ENCODE measurements around the gene DLL4.

DLL4 gene

GRCh38 chr15:40931300-40932142 lies 2.4 kb downstream of the DLL4 start:
- DNase-seq, result no peak
- Histone ChIP-seq H3K4me3 (ENCODE audit: low read depth, low read length) (no peak overlapping the region), H3K9me3 (ENCODE audit: severe bottlenecking) (no peaks in the 10 kb centered on the region), H3K27ac (no peak overlapping the region), H3K27me3 (ENCODE audit: insufficient read depth, low read depth, severe bottlenecking) (no peaks in the 10 kb centered on the region), H3K36me3 (peaks cover 18% of the 10 kb centered on the region)
- TF ChIP-seq CTCF (IDR thresholded peaks at IDR 0.05; ENCODE audit: low read depth, low read length), result no peak

GRCh38 chr15:40932156-40932555 lies 3.0 kb downstream of the DLL4 start:
- Histone ChIP-seq H3K36me3 (peaks cover 20% of the 10 kb centered on the region), H3K4me3 (ENCODE audit: low read depth, low read length) (no peak overlapping the region), H3K27ac (no peak overlapping the region), H3K27me3 (ENCODE audit: insufficient read depth, low read depth, severe bottlenecking) (no peaks in the 10 kb centered on the region), H3K9me3 (ENCODE audit: severe bottlenecking) (no peaks in the 10 kb centered on the region)
- no peak for TF ChIP-seq CTCF (IDR thresholded peaks at IDR 0.05; ENCODE audit: low read depth, low read length)
- no peak for DNase-seq

- no peak for TF ChIP-seq CTCF (IDR thresholded peaks at IDR 0.05; ENCODE audit: low read depth, low read length)
- Histone ChIP-seq H3K4me3 (ENCODE audit: low read depth, low read length) (no peak overlapping the region), H3K27me3 (ENCODE audit: insufficient read depth, low read depth, severe bottlenecking) (no peaks in the 10 kb centered on the region), H3K9me3 (ENCODE audit: severe bottlenecking) (no peaks in the 10 kb centered on the region), H3K36me3 (peaks cover 20% of the 10 kb centered on the region), H3K27ac (no peak overlapping the region)
- DNase-seq, result no peak
These were observed 3.7 kb downstream of the DLL4 start for GRCh38 chr15:40932649-40933516.

GRCh38 chr15:40933517-40933902 lies 4.4 kb downstream of the DLL4 start:
- Histone ChIP-seq H3K27me3 (ENCODE audit: insufficient read depth, low read depth, severe bottlenecking) (no peaks in the 10 kb centered on the region), H3K27ac (no peak overlapping the region), H3K9me3 (ENCODE audit: severe bottlenecking) (no peaks in the 10 kb centered on the region), H3K4me3 (ENCODE audit: low read depth, low read length) (no peak overlapping the region), H3K36me3 (peaks cover 23% of the 10 kb centered on the region)
- no peak for DNase-seq
- no peak for TF ChIP-seq CTCF (IDR thresholded peaks at IDR 0.05; ENCODE audit: low read depth, low read length)

- Histone ChIP-seq H3K4me3 (ENCODE audit: low read depth, low read length) (no peak overlapping the region), H3K9me3 (ENCODE audit: severe bottlenecking) (no peaks in the 10 kb centered on the region), H3K36me3 (peaks cover 23% of the 10 kb centered on the region), H3K27me3 (ENCODE audit: insufficient read depth, low read depth, severe bottlenecking) (no peaks in the 10 kb centered on the region), H3K27ac (no peak overlapping the region)
- DNase-seq, result no peak
- TF ChIP-seq CTCF (IDR thresholded peaks at IDR 0.05; ENCODE audit: low read depth, low read length), result no peak
These were observed 5.3 kb downstream of the DLL4 start for GRCh38 chr15:40934457-40934856.

Measured in WERI-Rb-1 (cell line).